Thoracic aorta (tissue), 2 donors: ENCODE measurements around the gene ABCD3. TPM values are rescaled to one million over a fixed set of nuclear protein-coding genes. Genes with fewer than 3 reads are reported as not detected.

Source experiments
- ATAC-seq: fragments of 150-250 bp; one replicate; pipeline ENCODE4 v1.8.0; 2017; ENCODE audit warnings: low read depth; ENCODE audit not compliant: insufficient number of reproducible peaks, low FRiP score
- DNase-seq: peaks from one replicate; pipeline ENCODE4 v3.0.0-alpha.2; 2020; ENCODE audit warnings: low spot score
- H3K27ac ChIP-seq, 2 donors: fragments of 200-600 bp; sonication (generic); 1 replicate in 1 of 2; 2 replicates in 1 of 2; pipeline ENCODE4 v1.5.1; 2016; ENCODE audit warnings: mild to moderate bottlenecking in 2 of 2, moderate library complexity in 2 of 2
- H3K27me3 ChIP-seq: fragments of 200-600 bp; sonication (generic); replicated peaks from 2 replicates; pipeline ENCODE4 v1.6.0; 2016; ENCODE audit warnings: mild to moderate bottlenecking; ENCODE audit not compliant: insufficient read depth
- H3K36me3 ChIP-seq: fragments of 200-600 bp; sonication (generic); one replicate; pipeline ENCODE4 v1.5.1; 2016
- H3K4me1 ChIP-seq, 2 donors: fragments of 200-600 bp; sonication (generic); 1 replicate in 1 of 2; 2 replicates in 1 of 2; pipeline versions ENCODE4 v1.5.1 to v1.6.0; 2016; ENCODE audit warnings: low read depth in 2 of 2, mild to moderate bottlenecking in 1 of 2; ENCODE audit not compliant: control insufficient read depth in 1 of 2
- H3K4me3 ChIP-seq: fragments of 200-600 bp; sonication (generic); 2 replicates; pipeline ENCODE4 v1.5.1; 2016; ENCODE audit warnings: mild to moderate bottlenecking
- H3K9me3 ChIP-seq: fragments of 200-600 bp; sonication (generic); 2 replicates; pipeline ENCODE4 v1.5.1; 2016
- CTCF ChIP-seq: fragments of 200-600 bp; sonication (generic); IDR thresholded peaks from one replicate; pipeline ENCODE4 v1.5.1; 2019; ENCODE audit warnings: antibody characterized with exemption
- total RNA-seq, 2 donors: library from RNA; depleted of rRNA; stranded (reverse); fragments of >200 nt; gene quantifications; one replicate each; pipeline versions ENCODE4 v1.1.0 to v1.2.3, GENCODE V29; 2016

Gene ABCD3
- total RNA-seq, 2 donors from 2014 or later = 14.0 to 31.7 TPM

- H3K9me3 ChIP-seq = no peaks in the 10 kb centered on the region
- peaks cover 27 to 42% of the 10 kb centered on the region in 2 donors for H3K4me1 ChIP-seq
- DNase-seq (no peak), ATAC-seq (peak; percentile 4)
- H3K4me3 ChIP-seq = peak overlapping the region; percentile 96
- H3K36me3 ChIP-seq = no peaks in the 10 kb centered on the region
- TF ChIP-seq CTCF = no peak
- peak overlapping the region; percentile 73 to 87 for H3K27ac ChIP-seq
- no peaks in the 10 kb centered on the region for H3K27me3 ChIP-seq
Measured at GRCh38 chr1:94542088-94542870, 124.1 kb downstream of the ABCD3 start.

GRCh38 chr1:94543001-94543400 lies 124.8 kb downstream of the ABCD3 start:
- DNase-seq = no peak
- no peak for ATAC-seq
- no peaks in the 10 kb centered on the region for H3K27me3 ChIP-seq
- no peaks in the 10 kb centered on the region for H3K9me3 ChIP-seq
- no peaks in the 10 kb centered on the region for H3K36me3 ChIP-seq
- H3K4me3 ChIP-seq = peak overlapping the region; percentile 96
- peaks cover 27 to 34% of the 10 kb centered on the region in 2 donors for H3K4me1 ChIP-seq
- TF ChIP-seq CTCF = no peak
- peak overlapping the region in 1 of 2 donors; percentile 87 for H3K27ac ChIP-seq

GRCh38 chr1:94543893-94544635 lies 125.9 kb downstream of the ABCD3 start:
- H3K4me3 ChIP-seq = no peak overlapping the region
- no peaks in the 10 kb centered on the region for H3K27me3 ChIP-seq
- peak overlapping the region; percentile 18 to 51 for H3K27ac ChIP-seq
- ATAC-seq (no peak), DNase-seq (no peak)
- no peaks in the 10 kb centered on the region for H3K9me3 ChIP-seq
- no peak for TF ChIP-seq CTCF
- peaks cover 26 to 31% of the 10 kb centered on the region in 2 donors for H3K4me1 ChIP-seq
- H3K36me3 ChIP-seq = no peaks in the 10 kb centered on the region

GRCh38 chr1:94544706-94545490 lies 126.7 kb downstream of the ABCD3 start:
- ATAC-seq (peak; percentile 65), DNase-seq (no peak)
- no peaks in the 10 kb centered on the region for H3K27me3 ChIP-seq
- H3K36me3 ChIP-seq = no peaks in the 10 kb centered on the region
- H3K4me3 ChIP-seq = no peak overlapping the region
- H3K9me3 ChIP-seq = no peaks in the 10 kb centered on the region
- no peak for TF ChIP-seq CTCF
- H3K4me1 ChIP-seq = peaks cover 21 to 27% of the 10 kb centered on the region in 2 donors
- peak overlapping the region; percentile 18 to 51 for H3K27ac ChIP-seq

GRCh38 chr1:94549706-94550105 lies 131.5 kb downstream of the ABCD3 start:
- no peak for TF ChIP-seq CTCF

More at GRCh38 chr1:94549706-94550105, 131.5 kb downstream of the ABCD3 start:
- no peak for DNase-seq
- no peaks in the 10 kb centered on the region for H3K36me3 ChIP-seq
- no peak for ATAC-seq
- H3K27ac ChIP-seq = no peak overlapping the region
- no peaks in the 10 kb centered on the region for H3K27me3 ChIP-seq
- H3K9me3 ChIP-seq = no peaks in the 10 kb centered on the region
- H3K4me1 ChIP-seq = peaks cover 3% of the 10 kb centered on the region in 2 donors
- H3K4me3 ChIP-seq = no peak overlapping the region
